HepG2 (cell line): Measurements from ENCODE around the gene CCNG1. TPM values are rescaled to one million over a fixed set of nuclear protein-coding genes. Genes with fewer than 3 reads are reported as not detected.

Source experiments
- ATAC-seq: fragments of 200-7000 bp; cut with Tn5 transposase; 3 replicates; pipeline ENCODE4 v1.9.1; 2020; ENCODE audit warnings: mild to moderate bottlenecking, moderate library complexity
- BruUV-seq: library from RNA; stranded (reverse); fragments of 400-500 nt; replicated peaks from 2 replicates; lab custom pipeline; 2021; lab: Mats Ljungman, UMichigan
- CTCF ChIA-PET: fragments of 300-600 bp; formaldehyde crosslinking; extraction: SDS; loops from one replicate; lab custom pipeline; 2021; ENCODE audit warnings: low total read pairs, inconsistent platforms, low intra/inter-chr PET ratio; lab: Yijun Ruan, JAX
- POLR2A ChIA-PET: fragments of 350-600 bp; sonication (Branson Sonifier 250); formaldehyde crosslinking; loops from one replicate; lab custom pipeline; 2020; ENCODE audit warnings: antibody characterized with exemption, inconsistent platforms; lab: Yijun Ruan, JAX
- DNase-seq: peaks from one replicate; pipeline ENCODE4 v3.0.0-alpha.2; 2015; ENCODE audit warnings: low spot score
- FAIRE-seq: peaks from 3 replicates; lab custom pipeline; 2011; peaks lifted over from hg19 to GRCh38; lab: Jason Lieb, UNC
- H2AFZ ChIP-seq: one replicate; pipeline ENCODE4 v1.6.1; 2011; ENCODE audit warnings: low read length, inconsistent platforms
- H3K27ac ChIP-seq: fragments of 300-600 bp; 3 replicates; pipeline ENCODE4 v1.8.0; 2011; ENCODE audit warnings: mixed run types, mild to moderate bottlenecking, mixed read lengths, low read length, inconsistent platforms; ENCODE audit not compliant: insufficient read depth; ENCODE audit errors: extremely low read length
- H3K27me3 ChIP-seq, 2 experiments: fragments of 200-600 bp in 1 of 2; 2 replicates in 1 of 2; 3 replicates in 1 of 2; pipeline versions ENCODE4 v1.6.0 to v1.8.0; 2011; ENCODE audit warnings: low read length in 2 of 2, mild to moderate bottlenecking in 2 of 2, moderate library complexity in 2 of 2, inconsistent platforms in 1 of 2; ENCODE audit not compliant: insufficient read depth in 2 of 2, control insufficient read depth in 1 of 2
- H3K36me3 ChIP-seq, 2 experiments: fragments of 200-600 bp in 1 of 2; replicated peaks in 1 of 2; 2 replicates in 1 of 2; 3 replicates in 1 of 2; pipeline versions ENCODE4 v1.5.1 to v1.8.0; 2011; ENCODE audit warnings: low read length in 2 of 2, inconsistent platforms in 1 of 2; ENCODE audit not compliant: insufficient read depth in 2 of 2, control insufficient read depth in 1 of 2
- H3K4me1 ChIP-seq: 2 replicates; pipeline ENCODE4 v1.5.1; 2012; ENCODE audit warnings: low read length, inconsistent platforms; ENCODE audit not compliant: insufficient read depth
- H3K4me2 ChIP-seq: 2 replicates; pipeline ENCODE4 v1.6.0; 2011; ENCODE audit warnings: low read depth, low read length, inconsistent platforms
- H3K4me3 ChIP-seq, 3 experiments: fragments of 200-600 bp in 1 of 3; sonication (generic), shearing (Covaris generic) in 1 of 3; replicated peaks in 1 of 3; 2 replicates each; pipeline ENCODE4 v1.5.1; 2011 to 2016; ENCODE audit warnings: low read length in 3 of 3, inconsistent platforms in 2 of 3, low read depth in 2 of 3, mild to moderate bottlenecking in 2 of 3, control low read depth in 1 of 3, mixed read lengths in 1 of 3; ENCODE audit not compliant: insufficient read depth in 1 of 3
- H3K79me2 ChIP-seq: one replicate; pipeline ENCODE4 v1.6.1; 2011; ENCODE audit warnings: low read length, inconsistent platforms; ENCODE audit not compliant: insufficient read depth
- H3K9ac ChIP-seq: 2 replicates; pipeline ENCODE4 v1.6.0; 2011; ENCODE audit warnings: mild to moderate bottlenecking, low read depth, low read length, inconsistent platforms; ENCODE audit not compliant: insufficient read depth
- H3K9me3 ChIP-seq: 2 replicates; pipeline ENCODE4 v1.5.1; 2012; ENCODE audit warnings: mild to moderate bottlenecking, low read length
- H4K20me1 ChIP-seq: 2 replicates; pipeline ENCODE4 v1.6.0; 2011; ENCODE audit warnings: inconsistent platforms, mild to moderate bottlenecking, low read length, moderate library complexity; ENCODE audit not compliant: insufficient read depth
- AHR ChIP-seq: IDR thresholded peaks from 2 replicates; pipeline ENCODE4 v1.6.1; 2018; ENCODE audit warnings: missing genetic modification reagents, missing compliant biosample characterization
- ARID2 ChIP-seq: sonication (generic); formaldehyde crosslinking; IDR thresholded peaks from 2 replicates; pipeline ENCODE4 v1.8.1; 2022; ENCODE audit warnings: mild to moderate bottlenecking, missing genetic modification reagents, borderline replicate concordance
- ATM ChIP-seq: fragments of 450-650 bp; IDR thresholded peaks from 2 replicates; pipeline ENCODE4 v1.7.1; 2017; ENCODE audit warnings: mild to moderate bottlenecking, borderline replicate concordance
- CAMTA2 ChIP-seq: sonication (generic); formaldehyde crosslinking; IDR thresholded peaks from 2 replicates; pipeline ENCODE4 v1.4.0; 2020; ENCODE audit warnings: mild to moderate bottlenecking, missing genetic modification reagents, borderline replicate concordance
- CEBPB ChIP-seq: IDR thresholded peaks from 2 replicates; pipeline ENCODE4 v1.6.1; 2011; ENCODE audit warnings: low read depth, low read length, improper control_type of control experiment, borderline replicate concordance
- CEBPG ChIP-seq: IDR thresholded peaks from 2 replicates; pipeline ENCODE4 v1.6.1; 2016
- ERF ChIP-seq: IDR thresholded peaks from 2 replicates; pipeline ENCODE4 v1.6.1; 2018; ENCODE audit warnings: missing biosample characterization, missing genetic modification reagents
- MED8 ChIP-seq: sonication (generic); formaldehyde crosslinking; IDR thresholded peaks from 2 replicates; pipeline ENCODE4 v1.8.1; 2023; ENCODE audit warnings: mild to moderate bottlenecking, missing genetic modification reagents; ENCODE audit not compliant: insufficient replicate concordance
- ZBTB1 ChIP-seq: sonication (generic); formaldehyde crosslinking; IDR thresholded peaks from 2 replicates; pipeline ENCODE4 v1.4.0; 2020; ENCODE audit warnings: missing genetic modification reagents, borderline replicate concordance
- ZFP1 ChIP-seq: IDR thresholded peaks from 2 replicates; pipeline ENCODE4 v1.6.1; 2016
- ZNF326 ChIP-seq: sonication (generic); formaldehyde crosslinking; IDR thresholded peaks from 2 replicates; pipeline ENCODE4 v1.4.0; 2020; ENCODE audit warnings: missing genetic modification reagents, borderline replicate concordance
- ZNF552 ChIP-seq: sonication (generic); formaldehyde crosslinking; IDR thresholded peaks from 2 replicates; pipeline ENCODE4 v1.9.0; 2022; ENCODE audit warnings: missing genetic modification reagents, mild to moderate bottlenecking, borderline replicate concordance
- ZNF558 ChIP-seq: sonication (generic); formaldehyde crosslinking; IDR thresholded peaks from 2 replicates; pipeline ENCODE4 v1.9.0; 2022; ENCODE audit warnings: mild to moderate bottlenecking, missing genetic modification reagents, borderline replicate concordance
- ZNF703 ChIP-seq: sonication (generic); formaldehyde crosslinking; IDR thresholded peaks from 2 replicates; pipeline ENCODE4 v1.5.1; 2020; ENCODE audit warnings: missing genetic modification reagents, mild to moderate bottlenecking, moderate library complexity, borderline replicate concordance
- ZNF850 ChIP-seq: sonication (generic); formaldehyde crosslinking; conservative IDR thresholded peaks from 2 replicates; pipeline ENCODE4 v1.9.0; 2021; ENCODE audit warnings: mild to moderate bottlenecking, missing genetic modification reagents
- WGBS: methylation state at CpG from one replicate; pipeline ENCODE4 v1.1.6; 2017; ENCODE audit warnings: low lambda C conversion rate; 5-methylcytosine and 5-hydroxymethylcytosine counted together
- in situ Hi-C: cut with HindIII; loops from 2 replicates; pipeline ENCODE4 v1.10.0; 2017; ENCODE audit warnings: low pct_unique_long_range_greater_than_20kb; ENCODE audit not compliant: extremely low pct_ligation_motif_present
- intact Hi-C: fragments of 100-400 bp; cut with micrococcal nuclease; formaldehyde crosslinking; loops from one replicate; pipeline ENCODE4 v1.10.0; 2022; ENCODE audit not compliant: unreplicated experiment
- polyA plus RNA-seq, 8 experiments: library from polyadenylated mRNA; depleted of rRNA in 3 of 8; stranded (reverse) in 7 of 8; unstranded in 1 of 8; fragments of >200 nt; fragmentation: Illumina TruSeq in 4 of 8; extraction: Trizol in 4 of 8; gene quantifications; 2 replicates each; pipeline versions ENCODE4 v1.2.1 to v1.2.3, GENCODE V29; 2011 to 2016; ENCODE audit warnings: low read depth in 4 of 8, missing spikeins in 1 of 8, mixed read lengths in 1 of 8; ENCODE audit not compliant: insufficient read depth in 1 of 8
- total RNA-seq, 5 experiments: library from RNA; depleted of rRNA; stranded (reverse); fragments of >200 nt; fragmentation: Illumina TruSeq; extraction: Trizol; gene quantifications; 2 replicates each; pipeline ENCODE4 v1.2.3, GENCODE V29; 2016; ENCODE audit warnings: low read depth in 1 of 5
- TF ChIP-seq, protein P1 (sequence below): sonication (generic); formaldehyde crosslinking; conservative IDR thresholded peaks from 2 replicates; pipeline ENCODE4 v1.4.0; 2020; ENCODE audit warnings: missing genetic modification reagents
- TF ChIP-seq, protein P2 (sequence below): sonication (generic); formaldehyde crosslinking; conservative IDR thresholded peaks from 2 replicates; pipeline ENCODE4 v1.4.0; 2020; ENCODE audit warnings: missing genetic modification reagents

Gene CCNG1
- total and polyA plus RNA-seq, 2 of the 13 experiments (the other 11 are each of a cell fraction or from before 2014, with no cell fraction given) = 181 to 353 TPM

DNA sequence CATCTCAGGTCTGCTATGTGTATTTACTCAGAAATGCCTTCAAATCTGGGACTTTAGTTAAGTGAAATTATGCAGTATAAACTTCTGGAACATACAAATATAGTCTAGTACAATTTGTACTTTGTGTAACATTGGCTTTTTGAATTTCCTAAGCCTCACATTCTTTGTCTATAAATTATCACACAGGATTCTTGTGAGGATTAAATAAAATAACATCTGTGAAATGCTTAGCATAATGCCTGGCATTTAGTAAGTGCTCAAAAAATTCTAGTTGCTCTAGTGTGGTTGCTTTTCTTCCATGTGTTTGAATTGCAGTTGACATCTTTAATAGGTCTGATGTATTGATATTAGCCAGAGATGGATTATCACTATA, 25.7 kb downstream of the CCNG1 start:
- H3K4me3 ChIP-seq = no peak overlapping the region
- no peak overlapping the region for H2AFZ ChIP-seq
- no TSS peak for BruUV-seq
- H3K27ac ChIP-seq = no peak overlapping the region
- peaks cover 0 to 4% of the 10 kb centered on the region in 2 experiments; a peak in 1 of 5 replicates for H3K27me3 ChIP-seq
- no peaks in the 10 kb centered on the region for H3K9me3 ChIP-seq
- FAIRE-seq (no peak), ATAC-seq (no peak), DNase-seq (no peak)
- intact Hi-C loops = no loop called here
- in situ Hi-C loops = no loop called here
- H4K20me1 ChIP-seq = no peaks in the 10 kb centered on the region
- ChIA-PET POLR2A (no interaction called here), CTCF (no interaction called here)
- no peak for TF ChIP-seq ZBTB1
- H3K9ac ChIP-seq = no peak overlapping the region
- H3K4me2 ChIP-seq = peak overlapping the region; percentile 87
- H3K79me2 ChIP-seq = peaks cover 53% of the 10 kb centered on the region
- peaks cover 2 to 9% of the 10 kb centered on the region in 2 experiments for H3K36me3 ChIP-seq
- peaks cover 20% of the 10 kb centered on the region for H3K4me1 ChIP-seq

DNA sequence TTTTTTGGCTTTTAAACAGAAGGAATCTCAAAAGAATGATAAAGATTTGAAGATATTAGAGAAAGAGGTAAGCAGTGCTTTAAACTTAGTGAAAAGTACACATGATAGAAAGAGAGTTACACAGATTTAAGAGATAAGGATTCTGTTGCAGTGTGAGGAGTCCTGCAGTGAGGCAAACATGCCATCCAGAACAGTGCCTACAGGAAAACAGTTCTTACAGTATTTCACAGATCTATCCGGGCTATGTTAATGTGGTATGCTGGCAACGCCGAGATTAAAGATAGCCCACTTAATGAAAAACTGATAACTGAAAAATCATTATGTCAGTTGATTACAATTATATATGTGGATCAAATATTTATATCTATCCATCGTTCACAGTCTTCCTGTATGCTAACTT, 30.3 kb downstream of the CCNG1 start:
- in situ Hi-C loops (no loop called here), intact Hi-C loops (no loop called here)
- ChIA-PET CTCF (no interaction called here), POLR2A (interaction anchor here (1.7 kb wide), 1 partner anchor 8 kb away, joined by 7 read pairs; the partner anchor contains the start of genes HMMR and NUDCD2)
- 98% methylated on average over 4 of the region's 4 CpGs for WGBS
- no peaks in the 10 kb centered on the region for H3K27me3 ChIP-seq
- no peak overlapping the region for H3K4me2 ChIP-seq
- peaks cover 8% of the 10 kb centered on the region for H3K4me1 ChIP-seq
- no peak for DNase-seq
- no peaks in the 10 kb centered on the region for H4K20me1 ChIP-seq
- no peak overlapping the region for H3K27ac ChIP-seq
- FAIRE-seq = no peak
- no TSS peak for BruUV-seq
- no peak overlapping the region for H2AFZ ChIP-seq
- ATAC-seq = no peak
- no peak overlapping the region for H3K9ac ChIP-seq
- no peak overlapping the region for H3K4me3 ChIP-seq
- H3K9me3 ChIP-seq = no peaks in the 10 kb centered on the region
- TF ChIP-seq, protein P1, sequence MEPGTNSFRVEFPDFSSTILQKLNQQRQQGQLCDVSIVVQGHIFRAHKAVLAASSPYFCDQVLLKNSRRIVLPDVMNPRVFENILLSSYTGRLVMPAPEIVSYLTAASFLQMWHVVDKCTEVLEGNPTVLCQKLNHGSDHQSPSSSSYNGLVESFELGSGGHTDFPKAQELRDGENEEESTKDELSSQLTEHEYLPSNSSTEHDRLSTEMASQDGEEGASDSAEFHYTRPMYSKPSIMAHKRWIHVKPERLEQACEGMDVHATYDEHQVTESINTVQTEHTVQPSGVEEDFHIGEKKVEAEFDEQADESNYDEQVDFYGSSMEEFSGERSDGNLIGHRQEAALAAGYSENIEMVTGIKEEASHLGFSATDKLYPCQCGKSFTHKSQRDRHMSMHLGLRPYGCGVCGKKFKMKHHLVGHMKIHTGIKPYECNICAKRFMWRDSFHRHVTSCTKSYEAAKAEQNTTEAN (CRISPR knock-in tag) = no peak
- no peak for TF ChIP-seq ZFP1 (CRISPR knock-in tag)
- no peak for TF ChIP-seq MED8 (CRISPR knock-in tag)
- TF ChIP-seq ZNF552 (CRISPR knock-in tag) = no peak
- no peak for TF ChIP-seq ZNF850
- TF ChIP-seq ZNF703 = no peak
- no peak for TF ChIP-seq ERF
- no peak for TF ChIP-seq ARID2 (CRISPR knock-in tag)
- TF ChIP-seq AHR = no peak
- no peak for TF ChIP-seq CAMTA2 (CRISPR knock-in tag)
- TF ChIP-seq CEBPB = no peak
- TF ChIP-seq, protein P2, sequence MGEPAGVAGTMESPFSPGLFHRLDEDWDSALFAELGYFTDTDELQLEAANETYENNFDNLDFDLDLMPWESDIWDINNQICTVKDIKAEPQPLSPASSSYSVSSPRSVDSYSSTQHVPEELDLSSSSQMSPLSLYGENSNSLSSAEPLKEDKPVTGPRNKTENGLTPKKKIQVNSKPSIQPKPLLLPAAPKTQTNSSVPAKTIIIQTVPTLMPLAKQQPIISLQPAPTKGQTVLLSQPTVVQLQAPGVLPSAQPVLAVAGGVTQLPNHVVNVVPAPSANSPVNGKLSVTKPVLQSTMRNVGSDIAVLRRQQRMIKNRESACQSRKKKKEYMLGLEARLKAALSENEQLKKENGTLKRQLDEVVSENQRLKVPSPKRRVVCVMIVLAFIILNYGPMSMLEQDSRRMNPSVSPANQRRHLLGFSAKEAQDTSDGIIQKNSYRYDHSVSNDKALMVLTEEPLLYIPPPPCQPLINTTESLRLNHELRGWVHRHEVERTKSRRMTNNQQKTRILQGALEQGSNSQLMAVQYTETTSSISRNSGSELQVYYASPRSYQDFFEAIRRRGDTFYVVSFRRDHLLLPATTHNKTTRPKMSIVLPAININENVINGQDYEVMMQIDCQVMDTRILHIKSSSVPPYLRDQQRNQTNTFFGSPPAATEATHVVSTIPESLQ (CRISPR knock-in tag) = no peak
- no peak for TF ChIP-seq ZNF558
- TF ChIP-seq ATM = no peak
- no peak for TF ChIP-seq CEBPG
- TF ChIP-seq ZNF326 (CRISPR knock-in tag) = no peak
- H3K79me2 ChIP-seq = peaks cover 19% of the 10 kb centered on the region
- H3K36me3 ChIP-seq = peaks cover 8 to 43% of the 10 kb centered on the region in 2 experiments
